Neural cell (in vitro differentiated cells): ENCODE results near the gene KRT5.

ENCODE experiments used
- CTCF ChIP-seq: fragments of 450-650 bp; IDR thresholded peaks from 2 replicates; pipeline ENCODE4 v1.5.1; 2014; ENCODE audit warnings: antibody characterized with exemption, mild to moderate bottlenecking, moderate library complexity; ENCODE audit not compliant: poor library complexity, severe bottlenecking
- EP300 ChIP-seq: fragments of 450-650 bp; conservative IDR thresholded peaks from 2 replicates; pipeline ENCODE4 v1.6.1; 2014; ENCODE audit warnings: antibody characterized with exemption, mild to moderate bottlenecking, moderate library complexity; ENCODE audit not compliant: poor library complexity, severe bottlenecking
- EZH2 ChIP-seq: fragments of 200-600, 300-800 bp; shearing (Covaris generic), sonication (generic); IDR thresholded peaks from 2 replicates; pipeline ENCODE4 v1.6.1; 2014; ENCODE audit warnings: antibody characterized with exemption, low read length, borderline replicate concordance, mild to moderate bottlenecking; ENCODE audit not compliant: insufficient read depth, poor library complexity, severe bottlenecking
- MXI1 ChIP-seq: fragments of 450-650 bp; conservative IDR thresholded peaks from 2 replicates; pipeline ENCODE4 v1.6.1; 2014; ENCODE audit warnings: antibody characterized with exemption, mild to moderate bottlenecking; ENCODE audit not compliant: poor library complexity, severe bottlenecking
- POLR2AphosphoS5 ChIP-seq: IDR thresholded peaks from 2 replicates; pipeline ENCODE4 v1.6.1; 2012
- REST ChIP-seq: IDR thresholded peaks from 2 replicates; pipeline ENCODE4 v1.6.1; 2012; ENCODE audit warnings: borderline replicate concordance
- SMC3 ChIP-seq: fragments of 450-650 bp; conservative IDR thresholded peaks from 2 replicates; pipeline ENCODE4 v1.6.1; 2014; ENCODE audit warnings: antibody characterized with exemption, mild to moderate bottlenecking, moderate library complexity; ENCODE audit not compliant: poor library complexity

- TF ChIP-seq EZH2 (no peak), CTCF (no peak), EP300 (no peak), POLR2AphosphoS5 (no peak), SMC3 (no peak), REST (no peak), MXI1 (no peak)
Observed at GRCh38 chr12:52528641-52529143, 8.5 kb upstream of the KRT5 start.
